Neural progenitor cell (in vitro differentiated cells): ENCODE results near the gene CSRP3. TPM values are rescaled to one million over a fixed set of nuclear protein-coding genes. Genes with fewer than 3 reads are reported as not detected.

Experiments
- DNase-seq: peaks from one replicate; pipeline ENCODE4 v3.0.0-alpha.2; 2016; ENCODE audit warnings: low spot score
- H2AFZ ChIP-seq: fragments of 200-600 bp; sonication (generic); replicated peaks from 2 replicates; pipeline ENCODE4 v1.6.1; 2016; ENCODE audit warnings: antibody characterized with exemption
- H3F3A ChIP-seq: fragments of 200-600 bp; sonication (generic); 2 replicates; pipeline ENCODE4 v1.6.1; 2016; ENCODE audit warnings: antibody characterized with exemption, low read depth
- H3K27ac ChIP-seq: fragments of 200-600 bp; sonication (generic); 2 replicates; pipeline ENCODE4 v1.5.1; 2016; ENCODE audit warnings: mild to moderate bottlenecking
- H3K27me3 ChIP-seq: fragments of 200-600 bp; sonication (generic); 2 replicates; pipeline ENCODE4 v1.6.1; 2016; ENCODE audit warnings: mild to moderate bottlenecking, moderate library complexity
- H3K36me3 ChIP-seq: fragments of 200-600 bp; sonication (generic); 2 replicates; pipeline ENCODE4 v1.5.1; 2016
- H3K4me1 ChIP-seq: fragments of 200-600 bp; sonication (generic); 2 replicates; pipeline ENCODE4 v1.6.1; 2016; ENCODE audit warnings: mixed run types
- H3K4me2 ChIP-seq: fragments of 200-600 bp; sonication (generic); 2 replicates; pipeline ENCODE4 v1.6.1; 2016
- H3K4me3 ChIP-seq: fragments of 200-600 bp; sonication (generic); 2 replicates; pipeline ENCODE4 v1.5.1; 2016
- H3K79me2 ChIP-seq: fragments of 200-600 bp; sonication (generic); 2 replicates; pipeline ENCODE4 v1.6.1; 2016; ENCODE audit warnings: low read depth
- H3K9ac ChIP-seq: fragments of 200-600 bp; sonication (generic); 2 replicates; pipeline ENCODE4 v1.6.1; 2016
- H3K9me3 ChIP-seq: fragments of 200-600 bp; sonication (generic); 2 replicates; pipeline ENCODE4 v1.5.1; 2016; ENCODE audit warnings: low read depth
- H4K20me1 ChIP-seq: fragments of 200-600 bp; sonication (generic); 2 replicates; pipeline ENCODE4 v1.6.1; 2016; ENCODE audit warnings: low read depth
- H3K27ac Mint-ChIP-seq: 3 replicates; pipeline ENCODE4 v1.8.0; 2021; ENCODE audit warnings: mixed read lengths
- H3K27me3 Mint-ChIP-seq: 2 replicates; pipeline ENCODE4 v1.8.0; 2022; ENCODE audit warnings: low read depth, mild to moderate bottlenecking, inconsistent platforms, moderate library complexity, mixed read lengths; ENCODE audit not compliant: insufficient read depth
- H3K36me3 Mint-ChIP-seq: 3 replicates; pipeline ENCODE4 v1.8.0; 2021; ENCODE audit warnings: mixed read lengths
- H3K4me1 Mint-ChIP-seq: 3 replicates; pipeline ENCODE4 v1.8.0; 2021; ENCODE audit warnings: mixed read lengths
- H3K4me3 Mint-ChIP-seq: 3 replicates; pipeline ENCODE4 v1.8.0; 2021; ENCODE audit warnings: mild to moderate bottlenecking, moderate library complexity, mixed read lengths
- H3K9me3 Mint-ChIP-seq: 3 replicates; pipeline ENCODE4 v1.8.0; 2020; ENCODE audit warnings: mixed read lengths
- EZH2 ChIP-seq: fragments of 200-600 bp; sonication (generic); IDR thresholded peaks from 2 replicates; pipeline ENCODE4 v1.6.1; 2017; ENCODE audit warnings: antibody characterized with exemption, mild to moderate bottlenecking, moderate library complexity
- EZH2phosphoT487 ChIP-seq: fragments of 200-600 bp; sonication (generic); IDR thresholded peaks from 2 replicates; pipeline ENCODE4 v1.6.1; 2017; ENCODE audit warnings: antibody characterized with exemption
- total RNA-seq: library from RNA; depleted of rRNA; stranded (reverse); fragments of >200 nt; gene quantifications from 2 replicates; pipeline ENCODE4 v1.2.3, GENCODE V29; 2015; ENCODE audit warnings: low replicate concordance
- TF ChIP-seq, protein P1 (sequence below): fragments of 200-600 bp; sonication (generic); IDR thresholded peaks from 2 replicates; pipeline ENCODE4 v1.5.1; 2017; ENCODE audit warnings: antibody characterized with exemption, mild to moderate bottlenecking

CSRP3 gene
- total RNA-seq: not detected in 2 replicates

DNA sequence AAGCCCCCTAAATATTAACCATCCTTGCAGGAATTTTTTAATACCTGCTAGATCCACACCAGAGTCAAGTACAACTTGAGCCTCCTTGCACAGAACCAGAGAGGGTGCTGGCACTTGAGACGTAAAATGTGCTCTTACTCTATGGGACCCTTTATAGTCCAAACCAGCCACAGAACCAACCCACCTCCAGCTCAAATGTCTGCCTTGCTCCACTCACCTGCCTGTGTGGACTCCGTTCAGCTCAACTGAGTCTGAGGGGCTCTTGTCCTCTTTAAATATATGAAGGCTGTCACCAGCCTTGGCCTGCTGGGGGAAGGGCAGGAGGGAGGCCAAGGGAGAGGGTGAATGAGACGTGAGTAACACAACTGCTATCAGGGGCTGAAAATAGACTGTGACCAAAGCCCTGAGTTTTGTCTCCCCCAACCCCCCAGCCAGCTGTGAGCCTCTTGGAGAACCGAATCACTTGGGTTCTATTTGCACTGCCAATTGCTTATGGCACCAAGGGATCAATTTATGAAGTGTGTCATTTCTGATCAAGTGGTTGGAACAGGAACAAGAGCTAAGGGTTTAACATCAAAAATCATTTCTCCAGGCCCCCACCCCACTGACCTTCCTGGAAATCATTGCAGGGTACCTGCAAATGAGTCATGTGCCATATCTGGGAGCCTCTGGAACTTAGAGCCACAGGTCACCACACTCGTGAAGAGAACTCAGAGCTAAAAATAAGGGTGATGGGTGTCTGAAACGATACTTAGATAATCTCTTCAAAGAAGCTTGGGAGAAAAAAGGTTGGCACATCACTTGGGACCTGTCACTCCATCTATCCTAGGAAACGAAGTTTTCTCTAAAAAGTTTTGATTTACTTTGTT, at the start of gene CSRP3:
Gene CSRP3, minus strand, starts transcription at position 247 of the 869 bp plus-strand sequence. CDS start 9,535 bp downstream, outside the sequence.
- H3K4me3 Mint-ChIP-seq: no peak within 1 kb of the TSS
- Histone ChIP-seq H3K36me3 (no peaks in the 10 kb centered on the region), H3K9me3 (no peaks in the 10 kb centered on the region), H4K20me1 (no peaks in the 10 kb centered on the region), H3K9ac (no peak within 1 kb of the TSS), H2AFZ (no peak within 1 kb of the TSS), H3K4me1 (peaks cover 1% of the 10 kb centered on the region), H3K27me3 (no peaks in the 10 kb centered on the region), H3K4me2 (no peak within 1 kb of the TSS), H3K27ac (no peak within 1 kb of the TSS), H3K4me3 (no peak within 1 kb of the TSS), H3K79me2 (no peaks in the 10 kb centered on the region), H3F3A (no peaks in the 10 kb centered on the region)
- H3K9me3 Mint-ChIP-seq: peaks cover 3% of the 10 kb centered on the region
- no peak within 1 kb of the TSS for H3K27ac Mint-ChIP-seq
- DNase-seq: no peak
- H3K36me3 Mint-ChIP-seq: no peaks in the 10 kb centered on the region
- no peaks in the 10 kb centered on the region for H3K4me1 Mint-ChIP-seq
- H3K27me3 Mint-ChIP-seq: peaks cover 4% of the 10 kb centered on the region
- TF ChIP-seq EZH2phosphoT487: no peak
- TF ChIP-seq EZH2: no peak
- TF ChIP-seq, protein P1, sequence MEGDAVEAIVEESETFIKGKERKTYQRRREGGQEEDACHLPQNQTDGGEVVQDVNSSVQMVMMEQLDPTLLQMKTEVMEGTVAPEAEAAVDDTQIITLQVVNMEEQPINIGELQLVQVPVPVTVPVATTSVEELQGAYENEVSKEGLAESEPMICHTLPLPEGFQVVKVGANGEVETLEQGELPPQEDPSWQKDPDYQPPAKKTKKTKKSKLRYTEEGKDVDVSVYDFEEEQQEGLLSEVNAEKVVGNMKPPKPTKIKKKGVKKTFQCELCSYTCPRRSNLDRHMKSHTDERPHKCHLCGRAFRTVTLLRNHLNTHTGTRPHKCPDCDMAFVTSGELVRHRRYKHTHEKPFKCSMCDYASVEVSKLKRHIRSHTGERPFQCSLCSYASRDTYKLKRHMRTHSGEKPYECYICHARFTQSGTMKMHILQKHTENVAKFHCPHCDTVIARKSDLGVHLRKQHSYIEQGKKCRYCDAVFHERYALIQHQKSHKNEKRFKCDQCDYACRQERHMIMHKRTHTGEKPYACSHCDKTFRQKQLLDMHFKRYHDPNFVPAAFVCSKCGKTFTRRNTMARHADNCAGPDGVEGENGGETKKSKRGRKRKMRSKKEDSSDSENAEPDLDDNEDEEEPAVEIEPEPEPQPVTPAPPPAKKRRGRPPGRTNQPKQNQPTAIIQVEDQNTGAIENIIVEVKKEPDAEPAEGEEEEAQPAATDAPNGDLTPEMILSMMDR: no peak

- H3K27ac Mint-ChIP-seq: no peak overlapping the region
These were observed 49.8 kb upstream of the CSRP3 start for GRCh38 chr11:19251577-19251976.

DNA sequence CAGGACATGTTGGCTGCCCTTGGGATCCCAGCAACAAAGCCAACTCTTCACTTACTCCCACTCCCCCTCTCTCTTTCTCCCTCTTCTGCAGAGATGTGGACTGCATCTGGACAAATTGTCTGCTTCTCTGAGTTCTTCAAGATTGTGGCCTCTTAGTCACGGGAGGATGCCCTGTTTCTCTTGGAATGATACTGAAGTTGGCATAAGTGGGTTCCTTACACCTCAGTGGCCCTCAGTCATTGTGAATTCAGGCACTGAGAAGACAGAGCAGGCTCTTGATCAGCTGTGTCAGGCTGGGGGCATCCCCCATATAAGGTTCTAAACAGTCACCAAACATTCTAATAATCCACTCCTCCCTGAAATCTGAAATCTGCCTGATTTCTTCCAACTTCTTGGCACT, 45.0 kb upstream of the CSRP3 start:
- H3K79me2 ChIP-seq: no peaks in the 10 kb centered on the region
- Mint-ChIP-seq H3K4me3 (no peak overlapping the region), H3K27ac (no peak overlapping the region), H3K27me3 (peaks cover 43% of the 10 kb centered on the region), H3K9me3 (peaks cover 25% of the 10 kb centered on the region), H3K4me1 (peaks cover 18% of the 10 kb centered on the region), H3K36me3 (no peaks in the 10 kb centered on the region)
- H3K9me3 ChIP-seq: peaks cover 6% of the 10 kb centered on the region
- H3K36me3 ChIP-seq: no peaks in the 10 kb centered on the region
- peaks cover 6% of the 10 kb centered on the region for H3K4me1 ChIP-seq
- DNase-seq: no peak
- no peak overlapping the region for H2AFZ ChIP-seq
- H4K20me1 ChIP-seq: no peaks in the 10 kb centered on the region
- H3K4me3 ChIP-seq: no peak overlapping the region
- no peak overlapping the region for H3K9ac ChIP-seq
- H3K4me2 ChIP-seq: no peak overlapping the region
- no peak overlapping the region for H3K27ac ChIP-seq
- peaks cover 6% of the 10 kb centered on the region for H3F3A ChIP-seq
- TF ChIP-seq EZH2 (no peak), EZH2phosphoT487 (no peak)
- TF ChIP-seq, protein P1: no peak
- peaks cover 32% of the 10 kb centered on the region for H3K27me3 ChIP-seq

More at GRCh38 chr11:19251577-19251976, 49.8 kb upstream of the CSRP3 start:
- no peak for TF ChIP-seq EZH2phosphoT487
- TF ChIP-seq EZH2: no peak
- TF ChIP-seq, protein P1: no peak
- no peak overlapping the region for H3K4me3 Mint-ChIP-seq
- Histone ChIP-seq H3K9ac (no peak overlapping the region), H2AFZ (no peak overlapping the region), H4K20me1 (no peaks in the 10 kb centered on the region), H3K4me3 (no peak overlapping the region), H3K4me1 (peaks cover 12% of the 10 kb centered on the region), H3K4me2 (no peak overlapping the region), H3K36me3 (no peaks in the 10 kb centered on the region), H3K27ac (no peak overlapping the region), H3K27me3 (no peaks in the 10 kb centered on the region), H3K9me3 (peaks cover 6% of the 10 kb centered on the region), H3K79me2 (no peaks in the 10 kb centered on the region), H3F3A (peaks cover 3% of the 10 kb centered on the region)
- peaks cover 39% of the 10 kb centered on the region for H3K9me3 Mint-ChIP-seq
- DNase-seq: no peak
- no peaks in the 10 kb centered on the region for H3K36me3 Mint-ChIP-seq
- H3K27me3 Mint-ChIP-seq: peaks cover 32% of the 10 kb centered on the region
- H3K4me1 Mint-ChIP-seq: peaks cover 23% of the 10 kb centered on the region
